NK-92 treated with Interleukin-12 subunit alpha and Interleukin-12 subunit beta, amount 100 ng/mL, for 24 hours (cell line): ENCODE results near the gene HERC4.
"Not testable (repeated sequence)": the region's sequence is repeated elsewhere in the genome, so short reads cannot be mapped to it uniquely, and the experiment has no call there.

Source experiments
- DNase-seq: peaks from one replicate; lab custom pipeline; 2025; lab: John Stamatoyannopoulos, UW

The HERC4 gene

GRCh38 chr10:67878133-67878532, 196.9 kb downstream of the HERC4 start:
- no peak for DNase-seq

- DNase-seq = not testable (repeated sequence)
These were observed 197.7 kb downstream of the HERC4 start for GRCh38 chr10:67877421-67877820.

- no peak for DNase-seq
These were observed 199.5 kb downstream of the HERC4 start for GRCh38 chr10:67875340-67876238.
